IMR-90 (cell line): ENCODE results near the gene RASGRP4. TPM values are rescaled to one million over a fixed set of nuclear protein-coding genes. Genes with fewer than 3 reads are reported as not detected.
A peak's percentile ranks its signal among the peaks of the same experiment; 100 is the strongest.
"Not testable (repeated sequence)": the region's sequence is repeated elsewhere in the genome, so short reads cannot be mapped to it uniquely, and the experiment has no call there.

ENCODE experiments used
- ATAC-seq: fragments of 200-7000 bp; cut with Tn5 transposase; 2 replicates; pipeline ENCODE4 v1.9.1; 2020; ENCODE audit warnings: low read depth, mild to moderate bottlenecking, moderate library complexity
- BruUV-seq: library from RNA; stranded (reverse); fragments of 400-500 nt; replicated peaks from 2 replicates; lab custom pipeline; 2021; lab: Mats Ljungman, UMichigan
- CTCF ChIA-PET: fragments of 300-600 bp; formaldehyde crosslinking; extraction: SDS; loops from one replicate; lab custom pipeline; 2021; ENCODE audit warnings: antibody characterized with exemption; lab: Yijun Ruan, JAX
- POLR2A ChIA-PET: fragments of 300-600 bp; sonication (Branson Sonifier 250); formaldehyde crosslinking; loops from one replicate; lab custom pipeline; 2022; ENCODE audit warnings: antibody characterized with exemption; ENCODE audit not compliant: unreplicated experiment; lab: Charles Lee
- DNase-seq: peaks from one replicate; pipeline ENCODE4 v3.0.0; 2013
- H2AFZ ChIP-seq: replicated peaks from 2 replicates; pipeline ENCODE3; 2013; ENCODE audit warnings: low read length, mild to moderate bottlenecking; ENCODE audit not compliant: poor library complexity
- H2AK5ac ChIP-seq: 2 replicates; pipeline ENCODE4 v1.6.1; 2013; ENCODE audit warnings: low read depth, low read length, inconsistent platforms
- H2AK9ac ChIP-seq: replicated peaks from 2 replicates; pipeline ENCODE3; 2013; ENCODE audit warnings: mild to moderate bottlenecking, low read depth, low read length, moderate library complexity; ENCODE audit not compliant: poor library complexity
- H2BK120ac ChIP-seq: 2 replicates; pipeline ENCODE4 v1.6.1; 2013; ENCODE audit warnings: low read depth, low read length, inconsistent platforms
- H2BK15ac ChIP-seq: 3 replicates; pipeline ENCODE4 v1.6.1; 2013; ENCODE audit warnings: low read depth, low read length, inconsistent platforms
- H2BK20ac ChIP-seq: 2 replicates; pipeline ENCODE4 v1.6.1; 2013; ENCODE audit warnings: low read depth, mild to moderate bottlenecking, inconsistent platforms, low read length, moderate library complexity
- H2BK5ac ChIP-seq: 2 replicates; pipeline ENCODE4 v1.6.1; 2013; ENCODE audit warnings: mild to moderate bottlenecking, low read depth, low read length, inconsistent platforms; ENCODE audit not compliant: poor library complexity, severe bottlenecking
- H3K14ac ChIP-seq: replicated peaks from 2 replicates; pipeline ENCODE4 v1.6.1; 2013; ENCODE audit warnings: low read depth, low read length, inconsistent platforms
- H3K18ac ChIP-seq: 2 replicates; pipeline ENCODE4 v1.6.1; 2013; ENCODE audit warnings: low read depth, low read length, control low read depth
- H3K23ac ChIP-seq: 2 replicates; pipeline ENCODE4 v1.6.1; 2013; ENCODE audit warnings: low read depth, low read length, inconsistent platforms
- H3K27ac ChIP-seq: 2 replicates; pipeline ENCODE4 v1.5.1; 2013; ENCODE audit warnings: mild to moderate bottlenecking, control low read depth, low read length; ENCODE audit not compliant: insufficient read depth
- H3K27me3 ChIP-seq: 2 replicates; pipeline ENCODE4 v1.6.1; 2013; ENCODE audit warnings: low read length; ENCODE audit not compliant: control insufficient read depth, insufficient read depth
- H3K36me3 ChIP-seq: 2 replicates; pipeline ENCODE4 v1.6.1; 2013; ENCODE audit warnings: low read length, mixed read lengths; ENCODE audit not compliant: control insufficient read depth, insufficient read depth
- H3K4ac ChIP-seq: 2 replicates; pipeline ENCODE4 v1.6.1; 2013; ENCODE audit warnings: low read depth, low read length, inconsistent platforms
- H3K4me1 ChIP-seq: 2 replicates; pipeline ENCODE4 v1.6.1; 2013; ENCODE audit warnings: low read length, mixed read lengths; ENCODE audit not compliant: control insufficient read depth, insufficient read depth
- H3K4me2 ChIP-seq: 2 replicates; pipeline ENCODE4 v1.6.1; 2013; ENCODE audit warnings: low read depth, mild to moderate bottlenecking, control low read depth, low read length, moderate library complexity
- H3K4me3 ChIP-seq: 2 replicates; pipeline ENCODE4 v1.5.1; 2013; ENCODE audit warnings: low read depth, mild to moderate bottlenecking, control low read depth, low read length, moderate library complexity; ENCODE audit not compliant: insufficient read depth
- H3K56ac ChIP-seq: 2 replicates; pipeline ENCODE4 v1.6.1; 2013; ENCODE audit warnings: low read length, inconsistent platforms; ENCODE audit not compliant: insufficient read depth; ENCODE audit errors: extremely low read depth
- H3K79me1 ChIP-seq, 2 experiments: 2 replicates each; pipeline ENCODE4 v1.6.1; 2013; ENCODE audit warnings: low read length in 2 of 2, inconsistent platforms in 1 of 2, low read depth in 1 of 2
- H3K9ac ChIP-seq: 2 replicates; pipeline ENCODE4 v1.6.1; 2013; ENCODE audit warnings: low read depth, low read length, control low read depth
- H3K9me1 ChIP-seq: 2 replicates; pipeline ENCODE4 v1.6.1; 2013; ENCODE audit warnings: low read length, inconsistent platforms; ENCODE audit not compliant: insufficient read depth
- H3K9me3 ChIP-seq: 2 replicates; pipeline ENCODE4 v1.6.1; 2013; ENCODE audit warnings: low read length; ENCODE audit not compliant: control insufficient read depth, insufficient read depth
- H4K20me1 ChIP-seq: 2 replicates; pipeline ENCODE4 v1.6.1; 2013; ENCODE audit warnings: low read length, inconsistent platforms; ENCODE audit not compliant: insufficient read depth
- H4K5ac ChIP-seq: 2 replicates; pipeline ENCODE4 v1.6.1; 2013; ENCODE audit warnings: mild to moderate bottlenecking, low read depth, low read length, control low read depth
- H4K8ac ChIP-seq, 2 experiments: 2 replicates each; pipeline ENCODE4 v1.6.1; 2013; ENCODE audit warnings: low read depth in 2 of 2, low read length in 2 of 2, control low read depth in 1 of 2, inconsistent platforms in 1 of 2
- H4K91ac ChIP-seq: 2 replicates; pipeline ENCODE4 v1.6.1; 2013; ENCODE audit warnings: low read depth, low read length, inconsistent platforms; ENCODE audit not compliant: insufficient read depth
- FOS ChIP-seq: fragments of 150-350 bp; IDR thresholded peaks from 2 replicates; pipeline ENCODE4 v1.6.1; 2016; ENCODE audit warnings: low read depth, low read length
- NFE2L2 ChIP-seq: fragments of 150-350 bp; IDR thresholded peaks from 2 replicates; pipeline ENCODE4 v1.6.1; 2016; ENCODE audit warnings: low read depth, mild to moderate bottlenecking, low read length
- SMC3 ChIP-seq: fragments of 150-350 bp; IDR thresholded peaks from 2 replicates; pipeline ENCODE4 v1.6.1; 2016; ENCODE audit warnings: low read depth, mild to moderate bottlenecking, antibody characterized with exemption, low read length, moderate library complexity
- WGBS, 2 experiments: methylation state at CpG; one replicate each; pipeline versions ENCODE4 v1.1.5 to v1.1.7; 2013; ENCODE audit warnings: missing lambda C conversion rate in 2 of 2; ENCODE audit not compliant: insufficient read length in 1 of 2; ENCODE audit errors: extremely low coverage in 2 of 2; 5-methylcytosine and 5-hydroxymethylcytosine counted together
- dilution Hi-C: fragments of 300-500 bp; cut with HindIII; formaldehyde crosslinking; loops from one replicate; pipeline ENCODE4 v1.14.3; 2018; ENCODE audit warnings: low sequenced_read_pairs; ENCODE audit not compliant: unreplicated experiment
- in situ Hi-C: fragments of 300-500 bp; cut with MboI; formaldehyde crosslinking; loops from 3 replicates; pipeline ENCODE4 v1.14.3; 2019; ENCODE audit warnings: low sequenced_read_pairs, inconsistent platforms, mixed read lengths
- intact Hi-C: fragments of 100-400 bp; cut with micrococcal nuclease; formaldehyde crosslinking; loops from 2 replicates; pipeline ENCODE4 v1.10.0; 2022
- polyA plus RNA-seq, 3 experiments: library from polyadenylated mRNA; depleted of rRNA; stranded (reverse); fragments of >200 nt; gene quantifications; 2 replicates each; pipeline ENCODE4 v1.2.3, GENCODE V29; 2012; ENCODE audit warnings: low replicate concordance in 1 of 3
- total RNA-seq: library from RNA; depleted of rRNA; stranded (reverse); fragments of >200 nt; gene quantifications from 2 replicates; pipeline ENCODE4 v1.2.3, GENCODE V29; 2012
- TF ChIP-seq, protein P1 (sequence below): conservative IDR thresholded peaks from 2 replicates; pipeline ENCODE4 v1.5.1; 2012; ENCODE audit warnings: mild to moderate bottlenecking, low read depth, low read length, improper control_type of control experiment

The RASGRP4 gene
- total and polyA plus RNA-seq, 2 of the 4 experiments (the other 2 are of a cell fraction), result not detected

DNA sequence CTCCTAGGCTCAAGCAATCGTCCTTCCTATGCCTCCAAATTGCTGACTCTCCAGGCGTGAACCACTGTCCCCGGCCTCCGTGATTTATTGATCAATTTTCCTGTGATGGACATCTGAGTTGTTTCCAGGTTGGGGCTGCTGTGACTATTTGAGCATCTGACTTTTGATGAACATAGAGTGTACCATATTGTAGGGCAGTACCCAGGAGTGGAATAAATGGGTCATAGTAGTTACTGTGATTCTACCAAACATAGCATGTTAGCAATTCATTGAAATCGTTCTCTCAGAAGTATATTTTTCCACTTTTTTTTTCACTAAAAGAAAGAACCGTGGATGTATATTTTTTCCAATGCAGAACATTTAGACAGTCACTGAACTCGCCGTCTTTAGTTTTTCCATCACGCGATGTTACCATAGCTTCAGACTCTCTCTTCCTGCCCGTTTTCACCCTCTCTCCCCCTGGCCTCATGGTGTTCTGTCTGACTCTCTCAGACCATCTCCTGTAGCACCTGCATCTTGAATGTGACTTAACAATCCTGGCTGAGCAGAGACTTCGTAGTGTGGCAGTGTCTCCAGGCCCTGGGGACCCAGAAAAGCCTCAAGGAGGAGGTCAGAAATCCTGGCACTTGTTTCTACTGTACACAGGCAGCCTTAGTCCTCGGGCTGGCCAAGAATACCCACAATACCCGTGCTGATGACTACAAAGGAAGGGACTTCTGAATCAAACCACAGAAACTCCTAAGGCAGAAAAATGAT lies 3.2 kb upstream of the RASGRP4 start:
- Histone ChIP-seq H3K4me1 (no peaks in the 10 kb centered on the region), H2AK9ac (no peak overlapping the region), H2BK15ac (no peak overlapping the region), H3K14ac (no peak overlapping the region), H3K9me3 (no peaks in the 10 kb centered on the region), H3K4me3 (no peak overlapping the region), H4K20me1 (no peaks in the 10 kb centered on the region), H2BK120ac (no peak overlapping the region), H3K36me3 (no peaks in the 10 kb centered on the region), H3K9me1 (no peaks in the 10 kb centered on the region), H2BK20ac (no peak overlapping the region), H3K27ac (no peak overlapping the region), H3K4me2 (no peak overlapping the region), H4K8ac (no peak overlapping the region), H3K18ac (no peak overlapping the region), H3K9ac (no peak overlapping the region), H2AFZ (peak overlapping the region; percentile 33), H4K5ac (no peak overlapping the region), H3K27me3 (peaks cover 34% of the 10 kb centered on the region), H3K79me1 (no peaks in the 10 kb centered on the region), H3K4ac (no peak overlapping the region), H2AK5ac (no peak overlapping the region), H4K91ac (no peak overlapping the region), H3K23ac (no peak overlapping the region), H2BK5ac (no peak overlapping the region), H3K56ac (no peak overlapping the region)
- CTCF ChIA-PET, result no interaction called here
- 49% methylated on average over 2 of the region's 14 CpGs; no CpG with 5 or more reads in 1 of the 2 experiments for WGBS, 2 experiments
- no TSS peak for BruUV-seq
- dilution Hi-C loops, result no loop called here
- POLR2A ChIA-PET, result no interaction called here
- no peak for DNase-seq
- ATAC-seq, result no peak
- TF ChIP-seq, protein P1, sequence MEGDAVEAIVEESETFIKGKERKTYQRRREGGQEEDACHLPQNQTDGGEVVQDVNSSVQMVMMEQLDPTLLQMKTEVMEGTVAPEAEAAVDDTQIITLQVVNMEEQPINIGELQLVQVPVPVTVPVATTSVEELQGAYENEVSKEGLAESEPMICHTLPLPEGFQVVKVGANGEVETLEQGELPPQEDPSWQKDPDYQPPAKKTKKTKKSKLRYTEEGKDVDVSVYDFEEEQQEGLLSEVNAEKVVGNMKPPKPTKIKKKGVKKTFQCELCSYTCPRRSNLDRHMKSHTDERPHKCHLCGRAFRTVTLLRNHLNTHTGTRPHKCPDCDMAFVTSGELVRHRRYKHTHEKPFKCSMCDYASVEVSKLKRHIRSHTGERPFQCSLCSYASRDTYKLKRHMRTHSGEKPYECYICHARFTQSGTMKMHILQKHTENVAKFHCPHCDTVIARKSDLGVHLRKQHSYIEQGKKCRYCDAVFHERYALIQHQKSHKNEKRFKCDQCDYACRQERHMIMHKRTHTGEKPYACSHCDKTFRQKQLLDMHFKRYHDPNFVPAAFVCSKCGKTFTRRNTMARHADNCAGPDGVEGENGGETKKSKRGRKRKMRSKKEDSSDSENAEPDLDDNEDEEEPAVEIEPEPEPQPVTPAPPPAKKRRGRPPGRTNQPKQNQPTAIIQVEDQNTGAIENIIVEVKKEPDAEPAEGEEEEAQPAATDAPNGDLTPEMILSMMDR, result no peak
- TF ChIP-seq SMC3, result no peak
- no peak for TF ChIP-seq NFE2L2
- no peak for TF ChIP-seq FOS
- in situ Hi-C loops, result no loop called here
- intact Hi-C loops, result no loop called here

DNA sequence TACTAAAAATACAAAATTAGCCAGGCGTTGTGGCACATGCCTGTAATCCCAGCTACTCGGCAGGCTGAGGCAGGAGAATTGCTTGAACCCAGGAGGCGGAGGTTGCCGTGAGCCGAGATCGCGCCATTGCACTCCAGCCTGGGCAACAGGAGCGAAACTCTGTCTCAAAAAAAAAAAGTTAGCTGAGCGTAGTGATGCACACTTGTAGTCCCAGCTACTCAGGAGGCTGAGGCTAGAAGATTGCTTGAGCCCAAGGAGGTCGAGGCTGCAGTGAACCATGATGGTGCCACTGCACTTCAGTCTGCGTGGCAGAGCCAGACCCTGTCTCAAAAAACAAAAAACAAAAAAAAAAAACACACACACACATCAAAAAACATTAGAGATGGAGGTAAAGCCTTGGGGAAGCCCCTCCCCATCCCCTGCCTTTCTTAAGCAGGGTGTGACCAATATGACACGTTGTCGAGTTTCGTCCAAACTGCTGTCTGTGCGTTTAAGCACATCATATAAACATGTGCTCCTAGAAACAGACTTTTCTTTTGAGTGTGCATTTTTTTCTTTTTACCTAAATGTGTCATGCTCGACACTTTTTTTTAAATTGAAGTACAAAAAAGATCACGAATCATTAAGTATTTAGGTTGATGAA lies 1.1 kb upstream of the RASGRP4 start:
- ATAC-seq, H4K8ac ChIP-seq, H3K9me3 ChIP-seq, H3K4me1 ChIP-seq, H4K20me1 ChIP-seq, H2BK5ac ChIP-seq, in situ Hi-C loops, H3K23ac ChIP-seq, H3K79me1 ChIP-seq, H3K56ac ChIP-seq, H3K27ac ChIP-seq, H2AK5ac ChIP-seq, DNase-seq, H3K36me3 ChIP-seq, BruUV-seq, intact Hi-C loops, H2AK9ac ChIP-seq, H3K18ac ChIP-seq, POLR2A ChIA-PET, H2BK15ac ChIP-seq, H4K91ac ChIP-seq, H2BK20ac ChIP-seq, H3K4ac ChIP-seq, dilution Hi-C loops, H3K9me1 ChIP-seq, H3K4me3 ChIP-seq, H3K14ac ChIP-seq, H4K5ac ChIP-seq, H2BK120ac ChIP-seq, H2AFZ ChIP-seq, H3K9ac ChIP-seq, H3K4me2 ChIP-seq: not testable (repeated sequence)
- CTCF ChIA-PET, result interaction anchor here (0.7 kb wide), 1 partner anchor 528 kb away, joined by 3 read pairs; no protein-coding TSS in a partner anchor
- peaks cover 35% of the 10 kb centered on the region for H3K27me3 ChIP-seq
- WGBS, 2 experiments, result 100% methylated on average over 1 of the region's 17 CpGs; no CpG with 5 or more reads in 1 of the 2 experiments
